GM18498 (cell line): Measurements from ENCODE around the gene SCARF1.

ENCODE experiments used
- ATAC-seq: cut with Tn5 transposase; IDR thresholded peaks from one replicate; pipeline ENCODE4 v1.9.1; 2021; ENCODE audit warnings: mild to moderate bottlenecking, moderate library complexity; ENCODE audit not compliant: unreplicated experiment

SCARF1 gene

GRCh38 chr17:1601571-1601970 is 44.0 kb downstream of the SCARF1 start:
- ATAC-seq, result no peak

GRCh38 chr17:1598399-1599095 is 47.0 kb downstream of the SCARF1 start:
- no peak for ATAC-seq

- no peak for ATAC-seq
Measured at GRCh38 chr17:1597861-1598342, 47.6 kb downstream of the SCARF1 start.

GRCh38 chr17:1593630-1593931 is 52.0 kb downstream of the SCARF1 start:
- no peak for ATAC-seq

- ATAC-seq, result peak; percentile 70
Measured at GRCh38 chr17:1592751-1593629, 52.5 kb downstream of the SCARF1 start.

- ATAC-seq, result no peak
Measured at GRCh38 chr17:1591474-1592090, 54.0 kb downstream of the SCARF1 start.

GRCh38 chr17:1590747-1591473 is 54.6 kb downstream of the SCARF1 start:
- ATAC-seq, result no peak

- no peak for ATAC-seq
Measured at GRCh38 chr17:1590029-1590746, 55.3 kb downstream of the SCARF1 start.

- ATAC-seq, result no peak
Measured at GRCh38 chr17:1588821-1589585, 56.5 kb downstream of the SCARF1 start.

GRCh38 chr17:1584167-1584566 is 61.4 kb downstream of the SCARF1 start:
- no peak for ATAC-seq
